Activated CD4-positive, alpha-beta T cell treated with anti-CD3 and anti-CD28 coated beads, Interleukin-2, amount 50 U/mL, for 1 hour (primary cell): ENCODE measurements around the gene OR6P1.

Experiments used
- DNase-seq: peaks from one replicate; pipeline ENCODE4 v3.0.0-alpha.2; 2020

OR6P1 gene, protein sequence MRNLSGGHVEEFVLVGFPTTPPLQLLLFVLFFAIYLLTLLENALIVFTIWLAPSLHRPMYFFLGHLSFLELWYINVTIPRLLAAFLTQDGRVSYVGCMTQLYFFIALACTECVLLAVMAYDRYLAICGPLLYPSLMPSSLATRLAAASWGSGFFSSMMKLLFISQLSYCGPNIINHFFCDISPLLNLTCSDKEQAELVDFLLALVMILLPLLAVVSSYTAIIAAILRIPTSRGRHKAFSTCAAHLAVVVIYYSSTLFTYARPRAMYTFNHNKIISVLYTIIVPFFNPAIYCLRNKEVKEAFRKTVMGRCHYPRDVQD

DNA sequence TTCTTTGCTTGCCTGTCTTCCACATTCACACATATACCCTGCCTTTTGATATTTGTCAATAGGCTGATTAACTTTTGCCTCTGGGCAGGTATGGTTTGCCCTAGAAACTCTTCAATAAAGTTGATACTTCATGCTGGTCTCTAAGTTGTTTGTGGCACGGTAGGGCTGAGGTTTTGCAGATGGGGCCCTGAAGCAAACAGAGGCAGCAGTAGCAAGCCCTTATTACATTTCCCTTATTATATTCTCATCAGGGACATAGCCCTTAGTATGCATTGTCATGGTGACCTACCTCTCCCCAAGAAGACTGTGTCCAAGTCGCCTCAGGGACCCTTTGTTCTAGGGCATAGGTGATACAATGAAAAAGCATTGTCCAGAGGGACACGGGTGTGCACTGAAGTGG lies at the start of gene OR6P1:
OR6P1 (minus strand) TSS at position 101 of the 400 bp plus-strand sequence. CDS start 6,976 bp downstream, outside the sequence.
- DNase-seq = no peak

DNA sequence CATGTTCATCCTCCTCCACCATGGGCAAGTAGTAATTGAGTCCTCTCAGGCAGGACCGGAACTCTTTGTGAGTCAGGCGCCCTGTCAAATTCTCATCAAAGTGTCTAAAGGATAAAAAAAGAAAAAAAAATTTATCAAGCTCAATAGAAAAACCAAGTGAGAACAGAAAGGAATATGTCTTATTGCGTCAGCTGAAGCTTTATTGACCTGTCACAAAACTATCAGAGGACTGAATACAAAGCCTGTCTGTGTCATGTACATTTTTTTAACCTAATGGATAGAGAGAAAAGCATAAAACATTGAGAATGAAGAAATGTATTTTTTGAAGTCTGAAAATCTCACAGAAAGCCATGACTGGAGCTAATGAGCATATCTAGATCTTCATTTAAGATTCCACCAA lies 43.4 kb upstream of the OR6P1 start:
- no peak for DNase-seq

DNA sequence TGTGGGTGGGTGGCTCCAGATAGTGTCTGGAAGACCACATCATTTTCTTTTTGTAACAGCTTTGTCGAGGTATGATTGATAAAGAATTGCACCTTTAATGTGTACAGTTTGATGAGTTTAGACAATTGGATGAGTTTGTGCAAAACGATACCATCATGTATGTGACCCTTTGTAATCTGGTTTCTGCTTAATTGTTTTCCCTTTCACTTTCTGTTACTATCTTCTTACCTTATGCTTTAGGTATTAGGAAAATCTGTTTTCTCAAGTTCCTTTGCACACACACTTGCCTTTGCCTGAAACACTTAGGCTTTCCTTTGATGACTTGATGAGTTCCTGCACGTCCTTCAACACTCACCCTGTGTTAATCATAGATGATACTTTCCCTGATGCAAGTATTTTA lies 41.5 kb upstream of the OR6P1 start:
- no peak for DNase-seq

DNA sequence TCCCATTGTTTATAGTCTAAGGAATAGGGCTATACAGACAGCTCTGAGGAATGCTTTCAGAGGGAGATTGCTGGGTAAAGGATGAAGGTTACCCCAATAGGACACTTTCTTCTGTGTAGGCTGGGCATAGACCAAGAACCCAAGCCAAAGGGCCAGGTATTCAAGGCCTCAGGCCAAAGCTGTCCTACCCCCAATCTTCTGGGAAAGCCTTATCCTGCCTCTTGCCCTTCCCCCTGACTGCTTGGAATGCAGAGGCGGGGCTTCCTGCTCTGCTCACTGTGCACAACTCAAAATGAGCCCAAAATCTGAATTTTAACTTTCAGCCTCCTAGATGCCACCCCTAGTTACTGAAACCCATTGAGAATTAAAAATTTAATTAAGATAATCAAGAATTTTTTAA lies 36.9 kb upstream of the OR6P1 start:
- no peak for DNase-seq

DNA sequence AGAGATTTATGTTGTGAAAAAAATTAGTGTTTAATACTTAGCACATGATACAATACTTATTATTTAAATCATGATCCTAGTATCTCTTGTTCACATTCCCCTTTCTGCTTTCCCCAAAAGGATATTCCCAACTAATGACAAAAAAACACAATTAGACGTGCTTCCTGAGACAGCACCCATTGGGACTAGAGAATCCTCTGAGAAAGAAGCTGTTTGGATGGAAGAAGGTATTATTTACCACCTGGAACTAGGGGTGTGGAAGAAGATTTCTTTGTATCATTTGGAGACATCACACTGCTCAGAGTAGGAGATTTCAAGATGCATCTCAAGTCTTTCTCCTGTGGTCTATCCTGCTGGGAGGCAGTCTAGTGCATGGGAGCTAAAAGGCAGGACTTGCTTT lies 34.6 kb upstream of the OR6P1 start, which contains the start of gene OR10Z1:
OR10Z1 (plus strand) TSS at position 301 of the 400 bp plus-strand sequence. CDS start 1,171 bp downstream, outside the sequence.
- no peak for DNase-seq

DNA sequence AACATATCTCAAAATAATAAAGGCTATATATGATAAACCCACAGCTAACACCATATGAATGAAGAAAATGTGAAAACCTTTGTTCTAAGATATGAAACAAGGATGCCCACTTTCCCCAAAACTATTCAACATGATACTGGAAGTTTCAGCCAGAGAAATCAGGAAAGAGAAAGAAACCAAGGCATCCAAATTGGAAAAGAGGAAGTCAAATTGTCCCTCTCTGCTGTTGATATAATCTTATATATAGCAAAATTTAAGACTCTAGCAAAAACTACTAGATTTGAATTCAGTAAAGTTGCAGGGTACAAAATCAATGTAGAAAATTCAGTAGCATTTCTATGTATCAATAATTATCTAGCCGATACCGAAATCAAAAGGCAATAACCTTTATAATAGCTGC lies 30.4 kb upstream of the OR6P1 start:
- no peak for DNase-seq

DNA sequence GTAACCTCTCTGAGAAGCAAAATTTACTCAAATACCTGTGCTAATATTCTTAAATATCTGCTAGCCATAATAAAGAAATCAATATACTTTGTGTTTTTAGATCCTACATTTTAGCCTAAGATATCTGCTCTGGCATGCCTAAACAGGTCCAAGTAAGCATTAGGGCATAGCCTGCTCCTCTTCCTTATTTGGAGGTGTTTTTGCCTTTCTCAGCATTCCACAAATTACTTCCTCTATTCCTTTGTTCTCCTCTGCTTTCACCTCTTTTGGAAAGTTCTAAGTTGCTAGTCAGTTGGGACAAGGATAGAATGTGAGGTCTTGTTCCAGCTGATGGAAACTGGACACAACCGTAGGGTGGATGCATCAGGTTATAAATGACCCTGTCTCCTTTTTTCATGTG lies 16.6 kb upstream of the OR6P1 start:
- DNase-seq = no peak

DNA sequence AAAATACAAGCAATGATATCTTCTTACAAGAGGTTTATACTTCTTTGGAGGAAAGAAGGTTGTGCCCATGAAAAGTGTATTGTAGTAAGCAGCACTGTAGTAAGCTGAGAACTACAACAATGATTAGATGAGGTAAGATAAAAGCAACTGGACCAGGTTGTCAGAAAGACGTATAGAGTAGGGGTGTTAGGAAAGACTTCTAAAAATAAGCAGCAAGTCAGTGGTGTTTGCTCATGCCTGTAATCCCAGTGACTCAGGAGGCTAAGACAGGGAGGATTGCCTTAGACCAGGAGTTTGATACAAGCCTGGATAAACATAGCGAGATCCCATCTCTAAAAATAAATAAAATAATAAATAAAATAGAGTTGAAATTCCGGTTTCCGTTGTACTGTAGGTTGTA lies 13.6 kb upstream of the OR6P1 start:
- no peak for DNase-seq

DNA sequence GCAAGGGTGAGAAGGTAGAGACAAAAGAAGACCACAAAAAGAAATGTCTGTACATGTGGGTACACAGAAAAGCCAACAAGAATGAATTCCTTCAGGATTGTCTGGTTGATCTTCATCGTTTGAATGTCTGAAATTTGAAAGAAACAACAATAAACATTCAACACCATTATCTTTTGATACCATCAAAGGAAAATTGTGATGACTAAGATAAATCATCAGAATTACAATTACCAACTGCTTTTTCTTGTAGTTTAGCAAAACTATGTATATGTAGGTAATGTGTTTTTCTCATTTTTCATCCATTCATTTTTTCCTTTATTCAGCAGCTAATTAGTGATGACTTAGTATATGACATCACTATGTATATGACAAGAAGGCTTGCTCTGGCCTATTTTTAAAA lies 9.4 kb upstream of the OR6P1 start, which contains the start of gene OR10X1:
OR10X1 (minus strand) TSS at position 167 of the 400 bp plus-strand sequence; CDS start at position 167, 0 bp downstream.
- DNase-seq = no peak

DNA sequence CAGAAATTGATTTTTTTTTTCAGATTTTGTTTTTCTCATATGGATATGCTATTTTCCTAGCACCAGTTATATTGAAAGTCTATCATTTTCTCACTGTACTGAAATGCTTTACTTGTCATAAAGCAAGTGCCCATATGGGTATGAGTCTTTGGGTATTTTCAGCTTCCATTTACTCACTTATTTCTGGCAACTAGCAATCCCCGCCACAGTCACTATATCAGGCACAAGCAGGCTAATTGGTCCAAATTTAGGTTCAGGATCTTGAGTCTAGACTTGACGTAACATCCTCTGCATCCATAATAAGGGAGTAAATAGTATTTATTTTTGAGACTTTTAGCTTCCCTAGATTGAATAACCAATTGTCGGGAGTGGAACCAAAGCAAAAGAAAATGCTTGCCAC lies 7.2 kb upstream of the OR6P1 start:
- no peak for DNase-seq

DNA sequence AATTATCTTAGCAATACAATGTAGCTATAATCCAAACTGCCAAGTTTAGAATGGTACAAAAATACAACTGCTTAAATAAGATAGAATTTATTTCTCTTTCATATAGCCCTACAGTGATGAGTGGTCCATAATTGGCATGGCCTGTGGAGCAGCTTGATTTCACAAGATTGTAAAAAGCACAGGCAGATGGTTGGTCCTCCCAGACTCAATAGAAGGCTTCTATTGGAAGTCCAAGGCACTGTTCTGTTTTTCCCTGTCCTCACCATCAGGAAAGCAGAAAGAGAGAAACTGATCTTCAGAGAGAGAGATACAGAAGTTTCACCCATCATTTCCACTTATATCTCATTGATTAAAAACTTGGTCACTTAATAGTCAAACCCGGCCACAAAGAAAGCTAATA lies 1.8 kb upstream of the OR6P1 start:
- no peak for DNase-seq

DNA sequence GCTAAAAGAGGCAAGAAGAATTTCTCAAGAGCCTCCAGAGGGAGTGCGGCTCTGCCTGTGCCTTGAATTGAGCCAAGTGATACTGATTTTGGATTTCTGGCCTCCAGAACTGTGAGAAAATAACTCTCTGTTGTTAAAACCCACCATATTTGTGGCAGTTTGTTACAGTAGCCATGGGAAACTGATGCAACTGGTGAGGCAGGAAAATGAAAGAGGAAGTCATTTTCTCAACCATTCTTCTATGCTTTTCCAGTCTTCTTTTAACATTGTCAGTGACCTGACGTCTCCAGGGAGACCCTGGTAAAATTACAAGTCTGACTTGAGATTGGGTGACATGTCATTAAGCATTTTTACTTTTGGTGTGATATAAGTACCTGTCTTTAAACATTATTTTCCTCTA lies 5.8 kb downstream of the OR6P1 start:
- no peak for DNase-seq

DNA sequence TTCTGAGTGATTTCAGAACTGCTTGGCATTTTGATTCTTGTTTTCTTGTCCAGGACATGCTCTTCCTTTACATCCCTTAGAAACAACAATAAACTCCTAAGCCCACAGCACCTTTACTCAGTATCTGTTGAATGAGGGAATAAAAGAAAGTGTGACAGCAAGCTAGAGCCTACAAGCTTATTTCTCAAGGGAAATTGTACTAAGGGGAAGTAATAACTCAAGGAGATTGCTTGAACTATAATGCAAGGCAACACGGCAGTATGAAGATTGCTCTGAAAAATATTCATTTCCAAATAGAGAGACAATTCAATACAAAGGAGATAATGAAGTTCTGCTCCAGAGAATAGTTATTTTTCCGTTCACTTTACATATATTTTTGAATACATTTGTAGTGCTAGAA lies 6.5 kb downstream of the OR6P1 start:
- DNase-seq = no peak

DNA sequence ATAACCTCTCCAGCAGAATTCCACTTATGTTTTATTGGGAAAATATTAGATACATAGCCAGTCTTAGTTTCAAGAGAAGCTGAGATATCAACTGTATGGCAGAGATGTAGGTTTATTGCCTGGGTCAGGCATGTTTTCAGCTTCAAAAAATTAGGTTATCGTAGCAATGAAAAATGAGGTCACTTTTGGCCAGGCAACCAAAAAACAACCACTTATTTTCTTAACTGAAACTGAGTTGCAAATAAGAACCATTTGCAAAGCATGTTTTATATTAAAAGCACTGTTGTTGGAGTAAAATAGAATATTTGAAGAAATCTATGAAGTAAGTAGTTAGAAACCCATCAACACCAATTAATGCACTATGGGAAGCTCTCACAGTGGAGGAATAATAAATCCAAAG lies 10.7 kb downstream of the OR6P1 start:
- no peak for DNase-seq

DNA sequence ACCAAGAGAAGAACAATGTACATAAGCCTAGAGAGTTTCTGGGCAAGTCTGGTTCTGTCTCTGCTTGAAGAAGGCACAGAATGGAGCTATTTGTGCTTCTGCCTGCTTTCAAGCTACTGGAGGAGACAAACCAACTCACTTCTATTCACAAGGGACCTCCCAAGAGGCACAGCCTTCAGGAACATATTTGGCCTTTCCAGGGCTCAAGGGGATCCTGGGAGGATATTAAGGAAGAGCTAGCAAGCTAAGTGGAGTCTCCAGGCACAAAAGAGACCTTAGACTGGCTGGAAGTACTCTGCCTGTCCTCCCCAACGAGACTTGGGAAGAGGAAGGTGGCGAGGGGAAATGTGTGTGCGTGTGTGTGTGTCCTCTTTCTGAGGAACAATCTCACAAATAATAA lies 16.0 kb downstream of the OR6P1 start, which contains the start of gene OR6Y1:
OR6Y1 (minus strand) TSS at position 54 of the 400 bp plus-strand sequence. CDS start 6,300 bp downstream, outside the sequence.
- DNase-seq = no peak

DNA sequence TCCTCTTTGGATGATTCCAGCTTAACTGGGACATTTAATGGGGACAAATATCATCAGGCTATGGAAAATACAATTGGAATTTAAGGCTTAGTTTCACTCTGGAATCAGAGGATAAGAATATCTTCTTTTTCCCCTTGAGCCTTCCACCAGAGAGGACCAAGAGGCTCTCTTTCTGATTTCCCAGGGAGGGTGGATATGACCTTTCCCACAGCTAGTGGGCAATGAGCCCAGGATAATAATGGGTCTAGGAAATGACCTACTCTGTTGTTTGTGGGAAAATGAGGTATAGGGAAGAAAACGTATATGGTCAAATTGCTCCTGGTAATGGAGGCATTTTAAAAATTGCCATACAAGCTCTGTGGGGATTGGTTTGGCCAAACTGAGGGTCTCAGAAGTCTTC lies 18.1 kb downstream of the OR6P1 start:
- DNase-seq = no peak

DNA sequence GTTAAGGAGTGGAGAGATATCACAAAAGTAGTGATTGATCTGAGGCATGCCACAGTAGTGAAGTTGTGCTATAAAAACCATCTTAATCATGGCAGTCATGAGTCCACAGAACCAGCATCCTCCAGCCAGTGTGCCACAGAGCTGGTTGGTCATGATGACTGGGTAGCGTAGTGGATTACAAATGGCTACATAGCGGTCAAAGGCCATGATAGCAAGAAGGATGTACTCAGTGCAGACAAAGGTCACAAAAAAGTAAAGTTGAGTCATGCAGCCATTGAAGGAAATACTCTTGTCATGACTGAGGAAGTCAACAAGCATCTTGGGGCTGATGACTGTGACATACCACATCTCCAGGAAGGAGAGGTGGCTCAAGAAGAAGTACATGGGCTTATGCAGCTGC lies 22.8 kb downstream of the OR6P1 start:
- no peak for DNase-seq

DNA sequence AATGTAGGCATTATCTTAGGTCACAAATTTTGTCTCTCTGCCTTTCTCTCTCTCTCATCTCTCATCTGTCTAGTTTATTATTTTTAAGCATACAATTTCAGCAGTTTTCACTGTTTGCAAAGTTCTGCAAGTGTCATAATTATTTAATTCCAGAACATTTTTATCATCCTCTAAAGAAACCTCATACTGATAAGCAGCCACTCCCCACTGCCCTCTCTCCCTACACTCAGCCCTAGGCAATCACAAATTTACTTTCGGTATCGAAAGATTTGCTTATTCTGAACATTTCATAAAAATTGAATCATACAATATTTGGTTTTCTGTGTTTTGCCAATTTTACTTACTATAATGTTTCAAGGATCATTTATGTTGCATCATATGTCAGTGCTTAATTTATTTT lies 32.8 kb downstream of the OR6P1 start:
- DNase-seq = no peak

DNA sequence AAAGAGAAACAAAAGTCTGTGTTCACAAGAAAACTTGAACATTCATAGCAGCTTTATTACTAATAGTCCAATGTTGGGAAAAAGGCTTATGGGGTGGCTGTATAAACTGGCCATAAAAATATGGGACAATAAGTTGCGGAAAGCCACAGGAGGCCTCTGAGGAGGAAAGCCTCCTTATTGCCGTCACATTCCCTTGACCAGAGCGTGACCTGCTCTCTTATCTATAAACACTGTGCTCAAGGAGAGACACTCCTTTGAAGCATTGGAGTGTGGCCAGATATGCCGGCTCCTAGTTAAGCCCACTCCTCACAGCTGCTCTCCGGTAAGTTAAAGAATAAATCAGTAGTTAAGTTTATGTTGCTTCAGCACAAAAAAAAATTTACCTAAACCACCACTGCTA lies 35.9 kb downstream of the OR6P1 start:
- no peak for DNase-seq

DNA sequence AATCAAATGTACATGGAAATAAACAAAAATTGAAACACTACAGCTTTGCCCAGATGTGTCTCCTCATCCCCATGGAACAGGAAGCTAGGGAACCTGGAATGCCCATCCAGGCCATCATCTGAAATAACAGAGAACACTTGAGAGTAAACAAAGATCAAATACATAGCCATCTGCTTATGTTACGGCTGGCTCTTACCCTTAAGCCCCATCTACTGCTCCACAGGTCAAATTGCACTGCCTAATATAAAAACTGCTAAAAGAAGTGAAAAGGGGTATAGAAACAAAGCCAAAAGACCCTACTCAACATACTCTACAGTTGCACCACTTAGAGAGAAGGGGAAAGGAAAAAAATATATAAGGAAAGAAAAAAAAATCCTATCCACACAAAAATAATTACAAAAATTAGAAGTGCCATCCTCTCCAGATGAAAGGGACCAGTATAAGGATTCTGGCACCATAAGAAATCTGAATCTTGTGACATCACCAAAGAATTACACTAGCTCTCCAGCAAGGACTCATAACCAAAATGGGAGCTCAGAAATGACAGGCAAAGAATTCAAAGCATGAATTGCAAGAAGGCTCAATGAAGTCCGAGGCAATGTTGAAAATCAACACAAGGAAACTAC lies 43.1 kb downstream of the OR6P1 start:
- no peak for DNase-seq

DNA sequence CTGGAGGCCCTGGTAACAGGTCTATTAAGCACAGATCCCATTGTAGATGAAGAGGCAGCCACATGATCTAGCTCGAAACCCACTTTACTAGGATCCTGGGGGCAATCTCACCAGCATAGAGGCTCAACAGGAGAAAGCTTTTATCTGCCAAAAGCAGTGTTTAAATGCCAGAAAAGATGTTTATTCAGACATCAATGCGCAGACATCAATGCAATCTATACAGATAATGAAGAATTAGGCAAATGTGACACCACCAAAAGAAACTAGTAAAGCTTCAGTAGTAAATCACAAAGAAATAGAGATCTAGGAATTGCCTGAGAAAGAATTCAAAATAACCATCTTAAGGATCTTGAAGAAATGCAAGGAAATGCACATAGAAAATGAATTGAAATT lies 48.7 kb downstream of the OR6P1 start:
- no peak for DNase-seq

DNA sequence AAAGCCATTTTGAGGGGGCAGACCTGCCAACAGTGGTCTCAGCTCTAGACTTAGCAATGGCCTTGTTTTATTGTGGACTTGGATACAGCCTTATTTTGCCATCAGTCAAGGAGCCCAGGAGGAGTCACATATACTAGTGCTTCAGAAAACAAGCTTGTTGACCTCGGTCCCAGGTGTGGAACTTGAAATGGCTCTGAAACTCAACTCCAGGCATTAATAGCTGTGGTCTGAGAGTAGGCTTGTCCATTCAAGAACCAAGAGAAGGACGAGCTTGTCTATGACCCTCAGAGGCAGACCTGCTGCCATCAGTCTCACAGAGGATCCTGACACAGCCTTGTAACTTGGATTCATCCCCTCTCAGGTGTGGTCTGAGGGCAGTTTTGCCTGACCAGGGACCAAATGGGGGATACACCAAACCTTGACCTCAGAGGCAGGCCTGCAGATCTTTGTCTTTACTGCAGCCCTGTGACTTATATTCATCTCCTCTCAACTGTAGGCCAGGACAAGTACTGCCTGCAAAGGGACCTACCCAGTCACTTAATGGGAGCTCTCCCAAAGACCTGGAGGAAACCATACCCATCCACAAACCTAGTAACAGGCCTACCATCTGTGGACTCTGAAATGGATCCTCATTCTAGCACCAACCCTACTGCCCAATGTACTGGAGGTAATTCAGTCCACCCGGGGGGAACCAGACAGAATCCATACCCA lies 49.3 kb downstream of the OR6P1 start:
- DNase-seq = no peak

DNA sequence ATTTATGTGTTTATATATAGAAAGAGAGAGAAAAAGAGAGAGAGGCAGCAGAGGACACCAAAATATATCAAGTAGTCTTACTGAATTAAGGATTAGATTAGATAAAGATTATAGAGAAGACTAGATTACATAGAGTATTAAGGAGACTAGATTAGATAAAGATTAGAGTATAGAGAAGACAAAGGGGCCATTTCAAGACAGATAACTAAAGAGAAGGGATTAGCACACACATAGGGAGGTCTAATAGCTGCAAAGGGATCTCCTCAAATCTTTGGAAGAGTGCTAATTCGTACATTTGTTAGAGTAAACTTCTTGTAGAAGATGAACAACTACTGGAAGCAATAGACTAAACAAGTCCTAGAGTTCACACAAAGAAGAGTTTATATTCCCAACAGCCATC lies 50.4 kb downstream of the OR6P1 start:
- DNase-seq = no peak

DNA sequence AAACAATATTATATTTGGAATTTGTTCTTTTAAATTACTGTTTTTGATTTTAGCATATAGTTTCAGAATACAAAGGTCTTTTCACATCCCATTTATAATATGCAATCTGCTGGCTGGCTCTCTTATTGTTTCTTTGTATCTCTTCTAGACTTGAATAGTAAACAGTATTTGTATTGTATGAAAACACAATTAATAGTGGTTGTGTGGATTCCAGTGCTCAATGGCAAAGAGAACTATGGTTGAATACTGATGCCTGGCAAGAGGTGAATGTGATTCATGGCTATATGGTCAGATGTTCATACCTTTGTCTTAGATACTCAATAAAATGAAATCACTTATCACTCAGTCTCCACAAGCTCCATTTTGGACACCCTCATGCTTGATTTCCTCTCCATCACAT lies 53.4 kb downstream of the OR6P1 start:
- DNase-seq = no peak
